HG03575 (cell line): ENCODE measurements around the gene KMT2B.

Source experiments
- ATAC-seq: cut with Tn5 transposase; IDR thresholded peaks from one replicate; pipeline ENCODE4 v1.9.1; 2021; ENCODE audit not compliant: unreplicated experiment, insufficient number of reproducible peaks, low FRiP score; ENCODE audit errors: extremely low read depth

The KMT2B gene

GRCh38 chr19:35710784-35711723 lies 6.7 kb upstream of the KMT2B start:
- ATAC-seq = no peak

DNA sequence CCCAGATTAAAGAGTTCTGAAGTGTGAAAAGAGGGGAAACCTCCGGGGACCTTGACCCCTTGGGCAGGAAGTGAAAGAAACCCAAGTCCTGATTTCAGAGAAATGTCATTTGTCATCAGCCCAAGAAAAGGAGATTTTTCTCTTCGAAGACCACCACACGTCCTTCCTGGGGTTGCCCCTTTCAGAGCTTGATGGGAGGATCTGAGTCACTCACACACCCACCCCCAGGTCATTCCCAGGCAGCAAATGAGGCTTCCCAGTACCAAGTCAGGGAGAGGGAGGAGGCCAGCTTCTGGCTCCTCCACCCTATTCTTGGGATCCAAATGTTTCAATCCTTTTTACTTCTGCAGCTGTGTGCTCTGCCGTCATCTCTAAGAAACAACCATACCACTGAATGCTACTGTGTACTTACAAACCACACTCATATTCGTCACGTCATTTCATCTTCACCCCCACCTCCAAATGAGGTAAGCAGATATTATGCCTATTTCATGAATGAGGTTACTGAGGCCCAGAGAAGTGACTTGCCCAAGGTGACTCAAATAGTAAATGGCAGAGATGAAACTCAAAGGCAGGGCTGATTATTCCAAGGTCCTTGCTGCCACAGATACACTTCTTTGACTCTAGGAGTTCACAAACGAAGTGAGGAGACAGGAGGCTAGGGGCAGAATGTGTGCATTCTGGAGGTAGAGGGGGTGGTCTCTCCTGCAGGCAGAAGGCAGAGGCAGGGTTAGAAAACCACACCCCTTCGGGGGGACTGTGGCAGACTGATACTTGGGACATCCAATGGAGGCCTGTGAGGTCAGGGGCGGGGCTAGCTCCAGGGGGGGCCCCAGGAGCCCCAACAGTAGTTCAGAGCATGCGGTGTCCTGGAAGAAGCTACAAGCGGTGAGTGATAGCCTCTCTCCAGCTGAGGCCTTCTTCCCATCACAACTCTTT lies 5.0 kb upstream of the KMT2B start:
- no peak for ATAC-seq

DNA sequence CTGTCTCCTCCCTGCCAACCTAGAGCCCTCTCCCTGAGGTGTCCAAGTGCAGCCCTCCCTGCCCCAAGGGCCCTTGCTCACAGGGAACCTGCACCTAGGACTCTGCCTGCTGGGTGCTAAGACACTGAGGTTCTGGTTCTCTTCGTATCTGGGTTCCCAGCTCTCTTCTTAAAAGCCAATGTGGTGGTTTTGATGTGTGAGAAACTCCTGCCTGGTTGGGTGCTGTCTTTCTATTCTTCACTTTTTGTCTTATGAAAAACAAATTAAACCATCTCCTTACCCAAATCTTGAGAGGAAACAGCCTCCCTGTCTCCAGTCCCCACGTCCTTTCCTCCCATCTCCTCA lies 4.3 kb upstream of the KMT2B start:
- ATAC-seq = no peak

DNA sequence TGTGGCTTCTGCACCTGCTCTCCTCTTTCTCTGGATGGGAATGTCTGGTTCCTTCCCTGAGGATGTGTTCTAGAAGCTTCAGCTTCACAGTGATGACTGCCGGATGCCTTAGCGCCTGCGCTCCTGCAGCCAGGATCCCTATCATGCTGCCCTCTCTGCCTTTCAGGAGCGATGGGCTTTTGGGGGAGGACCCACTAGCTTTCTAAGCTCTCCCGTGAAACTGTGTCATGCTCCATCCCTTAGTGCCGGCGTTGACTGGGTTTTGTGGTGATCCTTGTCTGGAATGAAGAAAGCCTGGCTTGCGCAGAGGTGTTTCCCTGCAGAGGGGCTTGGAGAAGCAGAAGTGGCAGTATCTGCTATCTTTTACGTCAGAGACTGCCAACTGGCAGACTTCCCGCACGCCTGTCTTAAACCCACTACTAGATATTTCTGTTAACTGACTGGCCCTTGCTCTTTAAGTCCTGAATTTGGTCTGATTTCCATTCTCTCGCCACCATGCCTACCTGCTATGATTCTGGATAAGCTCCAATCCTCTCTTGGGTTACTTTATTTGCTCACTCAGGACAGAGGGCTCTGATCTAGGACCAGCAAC lies 3.8 kb upstream of the KMT2B start:
- no peak for ATAC-seq

- no peak for ATAC-seq
These were observed 3.0 kb upstream of the KMT2B start for GRCh38 chr19:35714601-35715354.

- no peak for ATAC-seq
These were observed 2.4 kb upstream of the KMT2B start for GRCh38 chr19:35715355-35715809.

- ATAC-seq = no peak
These were observed 1.6 kb upstream of the KMT2B start for GRCh38 chr19:35715981-35716800.

- no peak for ATAC-seq
These were observed 770 bp upstream of the KMT2B start for GRCh38 chr19:35716801-35717664.

GRCh38 chr19:35718345-35719041 lies 690 bp downstream of the KMT2B start:
- no peak for ATAC-seq

DNA sequence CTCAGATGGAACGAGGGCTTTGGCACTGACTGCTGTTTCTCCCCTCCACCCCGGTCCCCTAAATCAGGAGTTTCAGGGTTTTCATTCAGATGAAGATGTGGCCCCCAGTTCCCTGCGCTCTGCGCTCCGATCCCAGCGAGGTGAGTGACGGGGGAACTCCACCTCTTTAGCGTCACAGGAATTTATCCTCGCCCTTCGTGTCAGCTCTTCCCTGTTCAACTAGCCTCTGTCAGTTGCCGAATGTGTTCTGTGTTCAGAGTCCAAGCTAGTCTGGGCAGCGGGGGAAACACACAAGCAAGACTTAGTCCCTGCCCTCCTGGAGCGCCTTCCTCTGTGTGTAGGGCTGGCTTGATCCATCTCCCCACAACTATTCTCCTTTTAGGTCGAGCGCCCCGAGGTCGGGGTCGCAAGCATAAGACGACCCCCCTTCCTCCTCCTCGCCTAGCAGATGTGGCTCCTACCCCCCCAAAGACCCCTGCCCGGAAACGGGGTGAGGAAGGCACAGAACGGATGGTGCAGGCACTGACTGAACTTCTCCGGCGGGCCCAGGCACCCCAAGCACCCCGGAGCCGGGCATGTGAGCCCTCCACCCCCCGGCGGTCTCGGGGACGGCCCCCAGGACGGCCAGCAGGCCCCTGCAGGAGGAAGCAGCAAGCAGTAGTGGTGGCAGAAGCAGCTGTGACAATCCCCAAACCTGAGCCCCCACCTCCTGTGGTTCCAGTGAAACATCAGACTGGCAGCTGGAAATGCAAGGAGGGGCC lies 1.8 kb downstream of the KMT2B start:
- no peak for ATAC-seq

DNA sequence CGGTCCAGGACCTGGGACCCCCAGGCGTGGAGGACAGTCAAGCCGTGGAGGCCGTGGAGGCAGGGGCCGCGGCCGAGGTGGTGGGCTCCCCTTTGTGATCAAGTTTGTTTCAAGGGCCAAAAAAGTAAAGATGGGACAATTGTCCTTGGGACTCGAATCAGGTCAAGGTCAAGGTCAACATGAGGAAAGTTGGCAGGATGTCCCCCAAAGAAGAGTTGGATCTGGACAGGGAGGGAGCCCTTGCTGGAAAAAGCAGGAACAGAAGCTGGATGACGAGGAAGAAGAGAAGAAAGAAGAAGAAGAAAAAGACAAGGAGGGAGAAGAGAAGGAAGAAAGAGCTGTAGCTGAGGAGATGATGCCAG lies 2.3 kb downstream of the KMT2B start:
- no peak for ATAC-seq

DNA sequence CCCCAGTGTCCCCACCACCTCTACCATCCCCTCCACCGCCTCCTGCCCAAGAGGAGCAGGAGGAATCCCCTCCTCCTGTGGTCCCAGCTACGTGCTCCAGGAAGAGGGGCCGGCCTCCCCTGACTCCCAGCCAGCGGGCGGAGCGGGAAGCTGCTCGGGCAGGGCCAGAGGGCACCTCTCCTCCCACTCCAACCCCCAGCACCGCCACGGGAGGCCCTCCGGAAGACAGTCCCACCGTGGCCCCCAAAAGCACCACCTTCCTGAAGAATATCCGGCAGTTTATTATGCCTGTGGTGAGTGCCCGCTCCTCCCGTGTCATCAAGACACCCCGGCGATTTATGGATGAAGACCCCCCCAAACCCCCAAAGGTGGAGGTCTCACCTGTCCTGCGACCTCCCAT lies 2.8 kb downstream of the KMT2B start:
- no peak for ATAC-seq

DNA sequence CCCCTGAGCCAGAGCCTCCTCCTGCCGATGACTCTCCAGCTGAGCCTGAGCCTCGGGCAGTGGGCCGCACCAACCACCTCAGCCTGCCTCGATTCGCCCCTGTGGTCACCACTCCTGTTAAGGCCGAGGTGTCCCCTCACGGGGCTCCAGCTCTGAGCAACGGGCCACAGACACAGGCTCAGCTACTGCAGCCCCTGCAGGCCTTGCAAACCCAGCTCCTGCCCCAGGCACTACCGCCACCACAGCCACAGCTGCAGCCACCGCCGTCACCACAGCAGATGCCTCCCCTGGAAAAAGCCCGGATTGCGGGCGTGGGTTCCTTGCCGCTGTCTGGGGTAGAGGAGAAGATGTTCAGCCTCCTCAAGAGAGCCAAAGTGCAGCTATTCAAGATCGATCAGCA lies 3.6 kb downstream of the KMT2B start:
- ATAC-seq = no peak

DNA sequence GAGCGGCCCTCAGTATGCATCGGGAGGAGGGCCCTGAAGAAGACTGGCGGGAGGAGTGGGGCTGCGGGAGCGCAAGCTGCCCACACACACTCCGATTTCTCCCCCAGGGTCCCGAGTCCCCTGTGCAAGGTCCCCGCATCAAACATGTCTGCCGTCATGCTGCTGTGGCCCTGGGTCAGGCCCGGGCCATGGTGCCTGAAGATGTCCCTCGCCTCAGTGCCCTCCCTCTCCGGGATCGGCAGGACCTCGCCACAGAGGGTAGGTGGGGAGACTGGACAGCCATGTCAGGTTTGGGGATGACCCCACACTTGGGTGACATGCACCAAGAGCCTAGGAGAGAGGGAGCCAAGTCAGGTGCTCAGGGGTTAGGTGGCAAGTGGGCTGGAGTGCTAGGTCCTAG lies 4.7 kb downstream of the KMT2B start:
- no peak for ATAC-seq

DNA sequence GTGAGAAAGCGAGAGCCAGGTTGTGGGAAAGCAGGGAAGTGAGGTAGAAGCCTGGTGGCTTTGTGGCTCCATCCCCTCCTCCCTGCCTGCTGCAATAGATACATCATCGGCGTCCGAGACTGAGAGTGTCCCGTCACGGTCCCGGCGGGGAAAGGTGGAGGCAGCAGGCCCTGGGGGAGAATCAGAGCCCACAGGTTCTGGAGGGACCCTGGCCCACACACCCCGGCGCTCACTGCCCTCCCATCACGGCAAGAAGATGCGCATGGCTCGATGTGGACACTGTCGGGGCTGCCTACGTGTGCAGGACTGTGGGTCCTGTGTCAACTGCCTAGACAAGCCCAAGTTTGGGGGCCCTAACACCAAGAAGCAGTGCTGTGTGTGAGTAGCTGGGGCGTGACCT lies 5.1 kb downstream of the KMT2B start:
- no peak for ATAC-seq

DNA sequence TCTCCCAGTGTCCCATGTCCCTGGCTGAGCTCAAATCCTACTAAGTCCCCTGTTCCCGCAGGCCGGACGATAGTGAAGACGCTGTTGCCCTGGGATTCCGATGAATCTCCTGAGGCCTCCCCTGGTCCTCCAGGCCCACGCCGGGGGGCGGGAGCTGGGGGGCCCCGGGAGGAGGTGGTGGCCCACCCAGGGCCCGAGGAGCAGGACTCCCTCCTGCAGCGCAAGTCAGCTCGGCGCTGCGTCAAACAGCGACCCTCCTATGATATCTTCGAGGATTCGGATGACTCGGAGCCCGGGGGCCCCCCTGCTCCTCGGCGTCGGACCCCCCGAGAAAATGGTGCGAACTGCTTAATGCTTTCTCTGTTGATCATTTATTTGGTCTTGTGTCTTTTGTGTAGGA lies 5.9 kb downstream of the KMT2B start:
- ATAC-seq = no peak
